M059J (cell line): ENCODE results near the gene TECR. TPM values are rescaled to one million over a fixed set of nuclear protein-coding genes. Genes with fewer than 3 reads are reported as not detected.

Source experiments
- DNase-seq: peaks from one replicate; pipeline ENCODE4 v3.0.0-alpha.2; 2012; ENCODE audit warnings: low read depth
- total RNA-seq: library from RNA; depleted of rRNA; stranded (reverse); fragments of >200 nt; shearing (Covaris generic); gene quantifications from 2 replicates; pipeline ENCODE4 v1.2.3, GENCODE V29; 2014

Gene TECR
- total RNA-seq, 1 experiment from 2014 or later = 126 TPM

DNA sequence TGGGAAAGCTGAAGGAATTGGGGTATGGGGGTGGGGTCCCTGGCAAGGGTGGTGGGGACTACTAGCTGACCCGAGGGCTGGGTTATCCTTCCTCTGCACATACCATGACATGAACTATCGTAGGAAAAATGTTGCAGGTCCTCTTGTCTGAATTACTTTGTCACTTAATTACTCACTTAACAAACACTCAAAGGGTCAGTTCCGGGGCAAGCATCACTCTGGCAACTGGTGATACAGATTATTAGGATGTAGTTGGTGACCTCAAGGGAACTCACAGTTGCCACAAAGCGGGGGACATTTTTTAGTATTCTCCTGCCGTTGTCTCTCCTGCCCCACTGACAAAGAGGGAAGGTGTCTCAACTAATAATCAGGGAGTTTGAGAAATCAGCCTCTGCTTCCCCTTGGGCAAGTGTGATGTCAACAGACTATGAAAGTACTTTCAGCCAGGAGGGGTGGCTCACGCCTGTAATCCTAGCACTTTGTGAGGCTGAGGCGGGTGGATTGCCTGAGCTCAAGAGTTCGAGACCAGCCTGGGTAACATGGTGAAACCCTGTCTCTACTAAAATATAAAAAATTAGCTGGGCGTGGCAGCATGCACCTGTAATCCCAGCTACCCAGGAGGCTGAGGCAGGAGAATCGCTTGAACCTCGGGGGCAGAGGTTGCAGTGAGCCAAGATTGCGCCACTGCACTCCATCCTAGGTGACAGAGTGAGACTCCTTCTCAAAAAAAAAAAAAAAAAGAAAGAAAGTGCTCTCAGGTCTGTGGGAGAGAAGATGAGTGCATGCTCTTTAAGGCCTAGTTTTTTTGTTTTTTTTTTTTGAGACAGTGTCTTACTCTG lies 21.5 kb upstream of the TECR start:
- peak; percentile 97 for DNase-seq

DNA sequence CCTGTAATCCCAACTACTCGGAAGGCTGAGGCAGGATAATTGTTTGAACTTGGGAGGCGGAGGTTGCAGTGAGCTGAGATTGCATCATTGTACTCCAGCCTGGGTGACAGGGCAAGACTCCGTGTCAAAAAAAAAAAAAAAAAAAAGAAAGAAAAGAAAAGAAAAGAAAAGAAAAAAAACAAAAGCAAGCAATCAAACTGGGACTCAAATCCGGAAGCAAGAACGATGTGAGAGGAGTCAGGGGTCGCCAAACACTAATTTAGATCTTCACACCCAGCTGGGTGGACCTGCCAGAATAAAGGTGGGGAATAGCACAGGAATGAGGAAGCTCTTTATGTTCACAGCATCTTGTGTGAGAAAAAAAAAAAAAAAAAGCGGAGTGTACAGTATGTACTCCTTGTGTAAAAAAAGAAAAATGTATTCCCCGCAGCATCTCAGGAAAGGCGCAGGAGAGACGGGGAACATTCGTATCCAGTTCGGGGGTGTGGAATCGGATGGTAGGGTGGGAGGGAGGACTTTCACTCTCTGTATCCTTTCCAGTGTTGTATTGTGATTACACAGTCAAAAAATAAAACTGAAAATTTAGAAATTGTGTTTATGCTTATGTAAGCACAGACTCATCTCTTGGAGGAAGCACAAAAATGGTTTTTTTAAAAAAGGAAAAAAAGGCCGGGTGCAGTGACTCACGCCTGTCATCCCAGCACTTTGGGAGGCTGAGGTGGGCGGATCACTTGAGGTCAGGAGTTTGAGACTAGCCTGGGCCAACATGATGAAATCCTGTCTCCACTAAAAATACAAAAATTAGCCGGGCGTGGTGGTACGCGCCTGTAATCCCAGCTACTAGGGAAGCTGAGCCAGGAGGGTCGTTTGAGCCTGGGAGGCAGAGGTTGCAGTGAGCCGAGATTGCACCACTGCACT lies 18.8 kb upstream of the TECR start:
- DNase-seq = peak; percentile 77

DNA sequence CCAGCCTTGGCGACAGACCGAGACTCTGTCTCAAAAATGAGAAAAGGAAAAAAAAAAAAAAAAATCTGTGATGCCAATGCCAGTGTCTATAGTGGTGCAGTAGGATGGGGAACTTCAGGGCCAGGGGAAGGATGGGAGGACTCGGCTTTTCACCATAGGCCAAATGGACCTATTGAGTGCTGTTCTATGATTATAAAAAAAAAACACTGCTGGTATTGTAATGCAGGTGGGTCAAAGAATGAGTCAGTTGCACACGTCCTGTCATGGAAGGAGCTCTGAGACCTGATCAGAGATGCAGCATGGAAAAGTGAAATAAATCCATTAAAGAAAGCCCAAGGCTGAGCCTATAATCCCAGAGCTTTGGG lies 18.2 kb upstream of the TECR start:
- DNase-seq = peak; percentile 37

DNA sequence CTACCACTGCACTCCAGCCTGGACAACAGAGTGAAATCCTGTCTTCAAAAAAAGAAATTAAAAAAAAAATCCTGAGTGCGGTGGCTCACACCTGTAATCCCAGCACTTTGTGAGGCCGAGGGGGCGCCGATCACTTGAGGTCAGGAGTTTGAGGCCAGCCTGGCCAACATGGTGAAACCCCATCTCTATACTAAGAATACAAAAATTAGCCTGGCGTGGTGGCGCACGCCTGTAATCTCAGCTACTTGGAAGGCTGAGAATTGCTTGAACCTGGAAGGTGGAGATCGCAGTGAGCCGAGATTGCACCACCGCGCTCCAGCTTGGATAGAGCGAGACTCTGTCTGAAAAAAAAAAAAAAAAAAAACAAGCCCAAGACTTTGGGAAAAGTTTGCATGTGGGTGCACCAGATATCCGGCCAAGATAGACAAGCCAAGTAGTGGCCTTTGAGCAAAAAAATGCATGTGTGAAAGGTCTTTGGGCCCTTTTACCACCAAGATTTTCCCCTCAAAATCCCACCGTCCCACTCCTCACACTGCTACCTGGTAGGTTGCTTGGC lies 16.9 kb upstream of the TECR start:
- no peak for DNase-seq

DNA sequence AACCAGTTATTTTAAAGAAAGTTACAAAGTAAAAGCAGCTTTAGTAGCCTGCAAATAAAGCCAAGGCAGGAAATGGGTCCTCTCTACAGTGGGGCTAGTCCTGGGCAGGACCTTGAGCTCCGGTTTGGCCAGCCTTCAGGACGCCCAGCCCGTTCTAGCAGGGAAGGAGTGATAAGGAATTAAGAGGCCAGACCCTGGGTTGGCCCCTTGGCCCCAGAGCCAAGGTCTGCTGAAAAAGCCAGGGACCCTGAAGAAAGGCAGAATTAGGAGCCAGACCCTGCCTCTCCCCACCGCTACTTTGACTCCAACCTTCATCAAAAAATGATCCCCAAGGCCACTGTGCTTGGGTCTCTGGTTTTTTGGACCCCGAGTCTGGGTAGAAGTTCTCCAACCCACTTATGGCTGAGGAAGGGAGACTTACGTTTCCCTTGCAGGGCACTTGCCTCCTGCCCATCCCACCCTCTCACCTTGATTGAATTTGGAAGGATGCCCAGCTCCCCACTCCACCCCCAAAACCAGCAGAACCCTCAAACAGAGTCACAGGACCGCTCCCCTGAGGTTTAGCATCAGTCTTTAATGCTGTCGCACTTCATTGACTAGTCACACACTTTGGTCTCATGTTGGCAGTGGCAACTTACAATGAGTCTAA lies 15.1 kb upstream of the TECR start:
- no peak for DNase-seq

DNA sequence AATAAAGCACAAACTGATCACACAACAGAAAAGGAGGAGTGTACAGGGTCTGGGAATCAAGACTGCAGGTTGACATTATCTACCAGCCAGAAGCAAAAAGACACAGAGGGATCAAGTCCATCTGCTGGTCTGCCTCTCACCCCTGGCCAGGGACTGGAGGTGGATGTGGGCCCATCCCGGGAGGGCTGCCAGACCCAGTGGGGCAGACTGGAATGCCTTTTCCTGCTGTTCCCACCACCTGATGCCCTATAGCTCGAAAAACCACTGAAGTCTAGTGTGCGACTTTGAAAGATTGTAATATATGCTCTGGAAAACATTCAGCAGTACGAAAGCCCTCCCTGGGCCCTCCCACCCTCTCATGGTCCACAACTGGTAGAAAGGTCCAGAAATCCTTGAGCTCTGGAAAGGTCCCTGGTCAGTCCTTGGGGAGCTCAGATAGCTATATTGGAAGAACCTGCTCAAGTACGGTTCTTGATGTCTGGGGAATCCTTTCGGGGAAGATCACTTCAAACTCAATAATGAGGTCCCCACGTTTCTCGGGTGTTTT lies 13.8 kb upstream of the TECR start:
- DNase-seq = no peak

DNA sequence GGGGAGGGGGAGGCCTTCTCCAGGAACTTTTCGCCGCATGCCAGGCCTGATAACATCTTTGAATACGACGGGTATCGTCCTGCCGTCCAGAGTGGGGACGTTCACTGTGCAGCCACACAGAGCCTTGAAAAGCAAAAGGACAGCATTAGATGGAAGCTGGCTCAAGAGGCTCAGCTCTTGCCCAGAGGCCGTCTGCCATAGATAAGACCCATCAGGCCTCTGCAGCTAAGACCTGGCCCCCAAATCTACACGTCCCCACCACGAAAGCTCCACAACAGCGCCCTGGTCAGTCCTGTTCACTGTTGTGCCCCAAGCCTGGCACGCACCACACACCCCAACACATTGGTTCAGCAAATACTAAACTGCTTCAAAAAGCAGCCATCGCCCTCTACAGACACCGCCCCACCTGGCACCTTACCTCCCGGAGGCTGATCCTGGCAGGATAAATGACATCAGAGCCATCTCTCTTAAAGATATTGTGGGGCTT lies 13.3 kb upstream of the TECR start:
- no peak for DNase-seq

DNA sequence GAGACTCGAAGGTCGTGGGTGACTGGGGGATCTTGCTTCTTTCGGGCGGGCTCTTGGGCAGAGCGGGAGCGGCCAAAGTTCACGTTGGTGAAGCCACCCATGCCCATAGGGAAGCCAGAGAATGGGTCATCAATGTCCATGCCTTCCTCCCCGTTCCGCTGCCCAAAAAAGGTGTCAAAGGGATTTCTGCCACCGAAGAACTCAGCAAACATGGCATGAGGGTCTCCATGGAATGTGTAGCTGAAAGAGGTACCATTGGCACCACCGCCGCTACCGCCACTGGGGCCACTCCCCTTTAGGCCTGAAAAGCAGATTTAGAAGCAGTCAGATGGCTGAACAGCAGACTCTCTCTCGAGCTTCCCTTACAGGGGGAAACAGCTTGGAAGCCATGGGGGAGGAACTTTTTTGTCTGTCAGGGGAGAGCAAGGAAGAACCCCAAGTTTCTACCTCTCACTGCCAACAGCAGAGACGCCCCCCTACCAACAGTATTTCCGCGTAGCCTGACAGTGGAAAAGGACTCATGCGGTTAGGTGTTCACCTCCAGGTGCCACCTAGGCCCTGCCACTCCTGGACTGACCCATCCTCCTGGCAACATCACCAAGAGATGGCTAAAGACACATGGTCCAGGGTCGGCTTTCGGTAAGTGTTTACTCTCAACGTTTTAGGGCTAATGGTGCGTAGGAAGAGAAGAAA lies 12.5 kb upstream of the TECR start:
- no peak for DNase-seq

DNA sequence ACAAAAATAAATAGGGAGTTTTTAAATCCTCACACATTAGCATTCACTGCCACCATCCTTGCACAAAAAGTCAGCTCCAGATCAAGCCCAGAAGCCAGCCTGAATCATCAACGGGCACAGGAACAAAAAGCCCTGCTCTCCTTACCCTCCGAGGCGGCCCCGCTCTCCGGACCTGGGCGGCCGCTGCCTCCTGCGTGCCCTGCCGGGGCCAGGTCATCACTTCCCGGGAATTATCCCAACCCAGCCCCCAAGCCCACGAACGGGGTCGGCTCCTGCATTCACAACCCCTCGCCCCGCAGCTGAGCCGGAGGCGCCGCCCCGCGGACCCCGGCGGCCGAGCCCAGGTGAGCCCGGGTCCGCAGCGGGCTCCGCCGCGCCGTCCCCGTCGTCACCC lies 12.0 kb upstream of the TECR start:
- peak; percentile 31 for DNase-seq

DNA sequence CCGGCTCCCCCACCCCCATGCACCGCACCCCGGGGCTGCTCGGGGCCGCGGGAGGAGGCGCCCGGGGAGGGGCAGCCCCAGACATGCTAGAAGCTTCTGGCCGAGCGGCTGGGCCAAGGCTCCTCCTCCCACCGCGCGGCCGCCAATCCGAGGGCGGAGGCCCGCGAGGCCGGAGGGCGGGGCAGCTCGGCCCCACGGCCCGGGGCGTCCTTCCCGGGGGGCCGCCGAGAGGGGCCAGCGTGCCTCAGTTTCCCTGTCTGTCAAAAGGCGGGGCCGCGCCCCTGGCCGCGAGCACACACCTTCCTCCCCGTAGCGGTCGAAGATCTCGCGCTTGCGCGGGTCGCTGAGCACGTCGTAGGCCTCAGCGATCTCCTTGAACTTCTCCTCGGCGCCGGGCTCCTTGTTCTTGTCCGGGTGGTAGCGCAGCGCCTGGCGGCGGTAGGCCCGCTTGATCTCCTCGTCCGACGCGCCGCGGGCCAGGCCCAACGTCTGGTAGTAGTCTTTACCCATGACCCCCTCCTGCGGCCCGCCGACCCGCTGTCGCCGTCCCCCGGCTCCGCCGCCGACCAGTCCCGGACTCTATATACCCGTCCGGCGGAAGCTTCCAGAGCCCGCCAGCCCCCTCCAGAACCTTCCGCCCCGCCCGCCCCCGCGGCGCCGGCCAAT lies 11.4 kb upstream of the TECR start, which contains the start of gene DNAJB1:
DNAJB1 (minus strand) TSS at position 558 of the 666 bp plus-strand sequence; CDS start at position 510, 48 bp downstream.
- peak; percentile 73 for DNase-seq

DNA sequence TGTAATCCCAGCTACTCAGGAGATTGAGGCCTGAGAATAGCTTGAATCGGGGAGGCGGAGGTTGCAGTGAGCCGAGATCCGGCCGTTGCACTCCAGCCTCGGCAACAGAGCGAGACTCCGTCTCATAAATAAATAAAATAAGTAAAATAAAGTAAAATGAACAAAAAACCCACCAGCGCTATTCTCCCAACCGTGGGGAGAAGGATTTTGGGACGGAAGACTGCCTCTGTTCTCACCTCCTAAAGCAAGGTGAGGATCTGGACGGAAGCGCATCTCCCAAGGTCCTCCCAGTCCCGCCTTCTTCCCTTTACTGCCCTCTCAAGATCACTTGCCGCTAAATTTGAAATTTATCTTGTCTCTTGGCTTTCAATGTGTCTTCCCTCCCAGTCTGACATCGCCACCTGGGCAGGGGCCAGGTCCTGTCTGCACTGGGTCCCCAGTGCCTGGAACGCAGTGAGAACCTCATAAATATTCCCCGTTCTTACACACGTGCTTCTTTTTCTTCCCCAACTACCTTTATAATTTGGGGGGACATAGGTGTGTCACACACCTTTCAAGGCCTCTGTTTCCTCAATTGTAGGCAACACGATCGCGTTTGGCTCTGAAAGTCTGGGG lies 10.0 kb upstream of the TECR start:
- no peak for DNase-seq

DNA sequence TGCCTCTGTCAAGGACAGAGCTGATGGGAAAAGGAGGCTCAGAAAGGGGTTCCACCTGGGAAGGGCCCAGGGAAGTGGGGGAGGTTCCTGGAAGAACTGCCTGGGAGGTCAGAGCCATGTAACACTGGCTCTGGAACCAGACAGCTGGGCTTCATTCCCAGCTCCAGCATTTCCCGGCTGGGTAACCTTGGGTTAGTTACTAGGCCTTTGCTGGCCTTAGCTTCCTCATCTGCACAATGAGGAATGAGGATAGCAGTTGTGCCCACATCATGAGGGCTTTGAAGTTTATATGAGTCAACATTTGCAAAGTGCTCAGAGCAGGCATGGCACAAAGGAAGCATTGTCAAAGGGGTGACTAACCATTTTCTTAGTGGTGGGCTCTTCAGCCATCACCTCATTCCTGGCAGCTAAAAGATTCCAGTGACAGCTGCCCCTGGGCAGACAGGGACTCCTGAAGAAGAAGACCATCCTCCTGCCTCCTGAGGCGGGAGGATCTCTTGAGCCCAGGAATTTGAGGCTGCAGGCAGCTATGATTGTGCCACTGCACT lies 9.5 kb upstream of the TECR start:
- peak; percentile 98 for DNase-seq

DNA sequence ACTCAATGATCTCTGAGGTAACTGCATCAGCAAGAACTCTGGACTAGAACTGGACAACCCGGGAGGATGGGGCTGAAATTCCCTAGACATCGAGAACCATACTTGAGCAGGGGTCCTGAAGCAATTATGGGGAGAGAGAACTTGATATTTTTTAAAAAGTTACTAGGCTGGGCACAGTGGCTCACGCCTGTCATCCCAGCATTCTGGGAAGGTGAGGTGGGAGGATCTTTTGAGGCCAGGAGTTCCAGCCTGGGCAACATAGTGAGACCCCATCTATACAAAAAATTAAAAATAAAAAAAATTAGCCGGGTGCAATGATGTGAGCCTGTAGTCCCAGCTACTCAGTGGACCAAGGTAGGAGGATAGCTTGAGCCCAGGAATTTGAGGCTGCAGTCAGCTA lies 8.9 kb upstream of the TECR start:
- no peak for DNase-seq

DNA sequence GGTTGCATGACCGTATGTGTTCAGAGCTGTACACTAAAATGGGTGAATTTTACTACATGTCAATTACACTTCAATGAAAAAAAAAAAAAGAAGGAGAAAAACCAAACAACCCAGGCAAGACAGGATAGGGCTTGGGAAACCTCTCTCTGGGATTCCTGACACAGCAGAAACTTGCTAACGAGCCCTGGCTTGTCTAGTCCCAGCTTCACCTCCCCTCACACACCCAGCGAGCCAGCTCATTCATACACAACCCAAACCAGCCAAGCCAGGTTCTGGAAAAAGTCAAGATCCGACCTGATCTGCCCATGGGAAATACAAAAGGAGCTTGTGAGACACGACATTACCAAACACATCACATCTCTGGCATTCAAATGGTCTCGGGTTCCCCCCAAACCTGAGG lies 3.7 kb upstream of the TECR start:
- no peak for DNase-seq

DNA sequence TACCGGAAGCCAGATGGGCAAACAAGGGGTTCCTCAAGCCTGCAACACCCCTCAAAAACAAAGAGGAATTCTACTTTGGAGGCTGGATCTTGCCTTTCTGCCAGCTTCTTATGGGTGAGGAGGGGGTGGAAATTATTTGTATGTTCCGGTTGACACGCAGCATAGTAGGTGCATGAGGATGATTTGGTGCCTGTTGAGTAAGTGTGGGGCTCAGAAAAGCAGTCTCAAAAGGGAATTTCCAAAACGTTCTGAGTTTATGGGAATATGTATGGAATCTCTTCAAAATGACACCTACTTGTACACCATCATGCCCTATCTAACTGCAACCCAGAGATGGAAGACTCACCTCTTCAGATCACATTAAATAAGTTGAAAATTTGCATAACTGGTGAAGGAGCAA lies 3.0 kb upstream of the TECR start:
- no peak for DNase-seq

DNA sequence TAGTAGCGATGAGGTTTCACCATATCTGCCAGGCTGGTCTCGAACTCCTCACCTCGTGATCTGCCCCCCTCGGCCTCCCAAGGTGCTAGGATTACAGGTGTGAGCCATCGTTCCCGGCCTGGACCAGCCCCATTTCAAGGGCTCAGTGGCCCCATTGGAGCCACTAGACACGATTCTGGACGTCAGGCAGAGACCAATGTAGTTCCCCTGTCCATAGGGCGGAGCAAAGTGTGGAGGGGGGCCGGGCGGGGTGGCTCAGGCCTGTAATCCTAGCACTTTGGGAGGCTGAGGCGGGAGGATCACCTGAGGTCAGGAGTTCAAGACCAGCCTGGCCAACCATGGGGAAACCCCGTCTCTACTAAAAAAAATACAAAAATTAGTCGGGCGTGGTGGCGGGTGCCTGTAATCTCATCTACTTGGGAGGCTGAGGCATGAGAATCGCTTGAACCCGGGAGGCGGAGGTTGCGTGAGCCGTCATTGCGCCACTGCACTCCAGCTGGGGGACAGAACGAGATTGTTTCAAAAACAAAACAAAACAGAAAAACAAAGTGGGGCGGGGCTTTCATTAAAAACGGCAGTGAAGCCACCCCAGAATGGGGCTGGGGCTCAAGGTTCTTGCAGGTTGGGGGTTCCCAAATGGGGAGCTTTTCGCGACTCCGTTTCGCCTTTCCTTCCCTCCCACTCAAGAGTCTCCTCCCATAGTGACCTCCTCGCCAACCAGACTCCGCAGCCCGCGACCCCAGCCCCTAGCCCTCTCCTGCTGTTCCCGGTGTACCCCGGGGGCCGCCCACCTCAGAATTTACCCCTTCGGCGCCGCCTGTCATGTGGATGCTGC lies 758 bp upstream of the TECR start:
- DNase-seq = no peak

DNA sequence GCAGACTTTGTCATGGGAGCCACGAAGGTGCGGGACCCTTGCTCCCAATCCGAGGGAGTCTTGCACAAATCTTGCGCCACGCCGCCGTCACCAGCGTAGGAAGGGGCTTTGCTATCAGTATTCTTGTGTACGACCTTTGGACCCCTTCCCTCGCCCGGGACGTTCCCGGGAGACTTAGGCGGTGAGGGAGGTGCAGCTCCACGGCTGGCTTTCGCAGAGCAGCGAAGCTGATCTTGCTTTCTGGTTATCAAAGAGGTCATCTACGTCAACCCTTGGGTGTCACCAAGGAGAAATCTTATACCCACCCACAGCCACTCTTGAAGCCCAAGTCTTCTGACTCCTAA lies 583 bp downstream of the TECR start:
- peak; percentile 17 for DNase-seq

DNA sequence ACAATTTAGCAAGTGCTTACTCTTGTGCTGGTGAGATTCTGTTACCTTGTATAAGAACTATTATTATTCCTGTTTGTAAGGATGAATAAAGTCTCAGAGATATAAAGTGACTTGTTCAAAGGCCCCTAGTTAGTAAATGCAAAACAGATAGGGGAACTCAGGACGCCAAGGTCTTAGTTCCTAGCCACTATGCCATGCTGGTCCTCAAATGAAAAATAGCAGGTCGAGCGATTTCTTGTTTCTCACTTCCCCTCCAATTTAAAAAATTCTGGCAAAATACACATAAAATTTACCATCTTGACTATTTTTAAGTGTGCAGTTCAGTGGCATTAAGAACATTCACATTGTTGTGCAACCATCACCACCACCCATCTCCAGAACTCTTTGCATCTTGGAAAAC lies 1.1 kb downstream of the TECR start:
- DNase-seq = no peak

DNA sequence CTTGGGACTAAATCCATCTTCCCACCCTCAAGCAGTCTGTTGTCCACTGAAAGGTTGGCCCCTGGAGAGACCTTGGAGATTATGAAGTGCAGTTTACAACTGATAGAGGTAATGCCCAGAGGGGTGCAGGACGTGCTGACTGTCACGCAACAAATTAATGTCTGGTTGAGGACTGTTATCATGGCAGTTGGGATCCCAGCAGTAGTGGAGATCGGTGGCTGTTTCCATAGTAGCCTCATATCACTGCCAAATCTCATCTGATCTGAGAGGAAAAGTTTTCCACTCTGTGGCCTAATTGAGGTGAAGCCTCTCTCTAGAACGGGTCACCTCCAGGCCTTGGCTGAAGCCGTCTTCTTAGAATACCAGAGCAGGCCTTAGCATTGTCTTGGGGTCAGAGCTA lies 4.1 kb downstream of the TECR start:
- no peak for DNase-seq
